ENCODE results near the gene DNM1. TPM values are rescaled to one million over a fixed set of nuclear protein-coding genes. Genes with fewer than 3 reads are reported as not detected.

The DNM1 gene
- total and polyA plus RNA-seq, 4 donors = 0.29 to 5.9 (median 1.1) TPM

DNA sequence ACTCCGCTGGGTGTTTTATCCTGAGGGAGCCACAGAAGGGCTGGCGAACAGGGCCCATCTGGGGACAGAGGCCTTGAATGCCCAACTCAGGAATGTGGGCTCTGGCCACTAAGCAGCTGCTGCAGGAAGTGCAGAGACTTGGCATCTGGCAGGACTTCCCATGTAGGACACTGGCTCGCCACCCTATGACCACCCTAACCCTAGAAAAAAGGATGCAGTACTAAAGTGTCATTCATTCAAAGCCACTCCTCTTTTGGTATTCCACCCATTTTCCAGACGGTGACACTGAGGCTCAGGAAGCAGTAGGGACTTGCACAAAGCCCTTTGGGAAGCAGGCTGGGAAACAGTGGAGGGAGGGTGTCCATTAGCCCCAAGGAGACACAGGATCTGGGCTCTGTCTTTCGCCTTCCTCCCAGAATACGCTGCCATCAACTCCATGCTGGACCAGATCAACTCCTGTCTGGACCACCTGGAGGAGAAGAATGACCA, 40.1 kb upstream of the DNM1 start:
- H3K9ac ChIP-seq (ENCODE audit: low read depth in 1 of 2, low read length in 2 of 2) = no peak overlapping the region
- H3K4me1 ChIP-seq (ENCODE audit: control insufficient read depth in 4 of 4, insufficient read depth in 4 of 4, low read length in 3 of 4) = peaks cover 3 to 16% (median 7%) of the 10 kb centered on the region in 4 donors
- H3K27ac ChIP-seq (ENCODE audit: low read depth in 1 of 2, low read length in 2 of 2) = no peak overlapping the region
- peaks cover 5 to 33% (median 18%) of the 10 kb centered on the region in 4 donors for H3K36me3 ChIP-seq (ENCODE audit: control insufficient read depth in 4 of 4, insufficient read depth in 3 of 4, low read depth in 1 of 4, low read length in 3 of 4)
- 98% methylated on average over 6 of the region's 6 CpGs for WGBS
- TF ChIP-seq HNF4A (conservative IDR thresholded peaks at IDR 0.05) (no peak), HNF4G (IDR thresholded peaks at IDR 0.05) (no peak), CTCF (IDR thresholded peaks at IDR 0.05; ENCODE audit: low read depth, low read length, missing input control) (no peak), NR2F2 (IDR thresholded peaks at IDR 0.05) (no peak), GABPA (IDR thresholded peaks at IDR 0.05 in 1 of 2, conservative IDR thresholded peaks at IDR 0.05 in 1 of 2) (no peak), EGR1 (IDR thresholded peaks at IDR 0.05; ENCODE audit: low read depth in 2 of 2) (no peak), RAD21 (IDR thresholded peaks at IDR 0.05) (no peak), FOXA2 (IDR thresholded peaks at IDR 0.05) (no peak), FOXA1 (IDR thresholded peaks at IDR 0.05) (no peak), RXRA (IDR thresholded peaks at IDR 0.05) (no peak), MAX (IDR thresholded peaks at IDR 0.05) (no peak), TAF1 (conservative IDR thresholded peaks at IDR 0.05) (no peak), SP1 (IDR thresholded peaks at IDR 0.05) (no peak), JUND (IDR thresholded peaks at IDR 0.05) (no peak), YY1 (IDR thresholded peaks at IDR 0.05) (no peak), REST (IDR thresholded peaks at IDR 0.05) (no peak)
- TF ChIP-seq, protein P1, sequence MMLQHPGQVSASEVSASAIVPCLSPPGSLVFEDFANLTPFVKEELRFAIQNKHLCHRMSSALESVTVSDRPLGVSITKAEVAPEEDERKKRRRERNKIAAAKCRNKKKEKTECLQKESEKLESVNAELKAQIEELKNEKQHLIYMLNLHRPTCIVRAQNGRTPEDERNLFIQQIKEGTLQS (IDR thresholded peaks at IDR 0.05) = no peak
- TF ChIP-seq, protein P2, sequence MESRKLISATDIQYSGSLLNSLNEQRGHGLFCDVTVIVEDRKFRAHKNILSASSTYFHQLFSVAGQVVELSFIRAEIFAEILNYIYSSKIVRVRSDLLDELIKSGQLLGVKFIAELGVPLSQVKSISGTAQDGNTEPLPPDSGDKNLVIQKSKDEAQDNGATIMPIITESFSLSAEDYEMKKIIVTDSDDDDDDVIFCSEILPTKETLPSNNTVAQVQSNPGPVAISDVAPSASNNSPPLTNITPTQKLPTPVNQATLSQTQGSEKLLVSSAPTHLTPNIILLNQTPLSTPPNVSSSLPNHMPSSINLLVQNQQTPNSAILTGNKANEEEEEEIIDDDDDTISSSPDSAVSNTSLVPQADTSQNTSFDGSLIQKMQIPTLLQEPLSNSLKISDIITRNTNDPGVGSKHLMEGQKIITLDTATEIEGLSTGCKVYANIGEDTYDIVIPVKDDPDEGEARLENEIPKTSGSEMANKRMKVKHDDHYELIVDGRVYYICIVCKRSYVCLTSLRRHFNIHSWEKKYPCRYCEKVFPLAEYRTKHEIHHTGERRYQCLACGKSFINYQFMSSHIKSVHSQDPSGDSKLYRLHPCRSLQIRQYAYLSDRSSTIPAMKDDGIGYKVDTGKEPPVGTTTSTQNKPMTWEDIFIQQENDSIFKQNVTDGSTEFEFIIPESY (IDR thresholded peaks at IDR 0.05) = no peak
- H3K27me3 ChIP-seq (ENCODE audit: control insufficient read depth in 4 of 4, insufficient read depth in 4 of 4, low read length in 3 of 4) = no peaks in the 10 kb centered on the region
- H3K9me3 ChIP-seq (ENCODE audit: control insufficient read depth in 4 of 4, low read length in 3 of 4) = no peaks in the 10 kb centered on the region
- no peak for DNase-seq (ENCODE audit: low spot score)
- no peak overlapping the region for H3K4me3 ChIP-seq (ENCODE audit: low read depth in 1 of 3, low read length in 3 of 3)

Data from liver (tissue), 9 donors.